CD4-positive, alpha-beta T cell (primary cell): ENCODE data around the gene BRINP3. TPM values are rescaled to one million over a fixed set of nuclear protein-coding genes. Genes with fewer than 3 reads are reported as not detected.

Experiments
- ATAC-seq: fragments of 200-7000 bp; cut with Tn5 transposase; one replicate; pipeline ENCODE4 v1.10.0; 2022; ENCODE audit warnings: mild to moderate bottlenecking; ENCODE audit not compliant: poor library complexity
- CTCF ChIA-PET: fragments of 350-600 bp; sonication (Branson Sonifier 250); formaldehyde crosslinking; loops from one replicate; lab custom pipeline; 2021; ENCODE audit warnings: antibody characterized with exemption, inconsistent platforms; lab: Charles Lee
- POLR2A ChIA-PET: fragments of 350-600 bp; sonication (Branson Sonifier 250); formaldehyde crosslinking; loops from one replicate; lab custom pipeline; 2021; ENCODE audit warnings: antibody characterized with exemption, inconsistent platforms; lab: Charles Lee
- DNase-seq, 14 experiments: peaks; one replicate each; pipeline ENCODE4 v3.0.0-alpha.2; 2013 to 2020; ENCODE audit warnings: mixed read lengths in 2 of 14
- H3K27ac ChIP-seq, 2 donors: one replicate each; pipeline versions ENCODE4 v1.5.1 to v1.7.0; 2013; ENCODE audit warnings: low read length in 2 of 2, low read depth in 1 of 2, mild to moderate bottlenecking in 1 of 2
- H3K27me3 ChIP-seq, 2 experiments: 1 replicate in 1 of 2; 2 replicates in 1 of 2; pipeline versions ENCODE4 v1.6.1 to v1.7.0; 2013; ENCODE audit warnings: low read length in 2 of 2, control low read depth in 1 of 2, mild to moderate bottlenecking in 1 of 2, moderate library complexity in 1 of 2; ENCODE audit not compliant: insufficient read depth in 2 of 2, control insufficient read depth in 1 of 2
- H3K36me3 ChIP-seq: one replicate; pipeline ENCODE4 v1.6.1; 2013; ENCODE audit warnings: low read length, control low read depth; ENCODE audit not compliant: insufficient read depth
- H3K4me1 ChIP-seq: one replicate; pipeline ENCODE4 v1.6.1; 2013; ENCODE audit warnings: low read length, control low read depth; ENCODE audit not compliant: insufficient read depth
- H3K4me3 ChIP-seq: one replicate; pipeline ENCODE4 v1.5.1; 2013; ENCODE audit warnings: mild to moderate bottlenecking, low read length, moderate library complexity
- H3K9me3 ChIP-seq, 2 experiments: 1 replicate in 1 of 2; 2 replicates in 1 of 2; pipeline versions ENCODE4 v1.6.1 to v1.7.0; 2013; ENCODE audit warnings: low read length in 2 of 2, mild to moderate bottlenecking in 2 of 2, control low read depth in 1 of 2, moderate library complexity in 1 of 2; ENCODE audit not compliant: control insufficient read depth in 1 of 2, insufficient read depth in 1 of 2
- H3K27ac Mint-ChIP-seq: one replicate; pipeline ENCODE4 v1.8.0; 2020; ENCODE audit warnings: mixed read lengths
- H3K27me3 Mint-ChIP-seq: one replicate; pipeline ENCODE4 v1.8.0; 2021; ENCODE audit warnings: mixed read lengths
- H3K36me3 Mint-ChIP-seq: one replicate; pipeline ENCODE4 v1.8.0; 2021; ENCODE audit warnings: low read depth, mixed read lengths
- H3K4me1 Mint-ChIP-seq: one replicate; pipeline ENCODE4 v1.8.0; 2021; ENCODE audit warnings: low read depth, mixed read lengths
- H3K4me3 Mint-ChIP-seq: one replicate; pipeline ENCODE4 v1.8.0; 2020; ENCODE audit warnings: mild to moderate bottlenecking, mixed read lengths
- H3K9me3 Mint-ChIP-seq: one replicate; pipeline ENCODE4 v1.8.0; 2020; ENCODE audit warnings: mixed read lengths
- CTCF ChIP-seq: fragments of 200-600 bp; IDR thresholded peaks from one replicate; pipeline ENCODE4 v1.8.0; 2022; ENCODE audit warnings: antibody characterized with exemption, mild to moderate bottlenecking
- intact Hi-C, 2 experiments: fragments of 100-400 bp; cut with DNase I in 1 of 2; cut with micrococcal nuclease in 1 of 2; formaldehyde crosslinking; loops; one replicate each; pipeline versions ENCODE4 v1.15.1 to v1.9.0; 2023 to 2025; cut with DNase I, micrococcal nuclease
- total RNA-seq, 174 experiments: library from RNA in 2 of 174; stranded (reverse) in 2 of 174; gene quantifications; one replicate each; pipeline ENCODE4 v1.2.3 and lab custom pipeline; 2021 to 2026

The BRINP3 gene
- total RNA-seq, 2 experiments from 2014 or later = not detected

GRCh38 chr1:190104961-190105360, 372.7 kb downstream of the BRINP3 start:
- H3K27me3 ChIP-seq = no peaks in the 10 kb centered on the region
- H3K36me3 ChIP-seq = no peaks in the 10 kb centered on the region
- intact Hi-C loops = no loop called here
- Mint-ChIP-seq H3K4me3 (no peak overlapping the region), H3K9me3 (peaks cover 5% of the 10 kb centered on the region), H3K27ac (no peak overlapping the region), H3K4me1 (no peaks in the 10 kb centered on the region), H3K36me3 (no peaks in the 10 kb centered on the region), H3K27me3 (no peaks in the 10 kb centered on the region)
- H3K4me1 ChIP-seq = no peaks in the 10 kb centered on the region
- H3K4me3 ChIP-seq = no peak overlapping the region
- ATAC-seq (no peak), DNase-seq (no peak)
- H3K9me3 ChIP-seq = no peaks in the 10 kb centered on the region
- H3K27ac ChIP-seq = no peak overlapping the region
- CTCF ChIA-PET = interaction anchor here (0.5 to 1.0 kb wide), 2 partner anchors 8 to 1018 kb away, joined by 3 read pairs; no protein-coding TSS in a partner anchor
- TF ChIP-seq CTCF = no peak
- POLR2A ChIA-PET = no interaction called here

- H3K36me3 ChIP-seq = no peaks in the 10 kb centered on the region
- no peaks in the 10 kb centered on the region for H3K4me1 ChIP-seq
- TF ChIP-seq CTCF = no peak
- DNase-seq = no peak
- ChIA-PET POLR2A (no interaction called here), CTCF (interaction anchor here (0.7 kb wide), 1 partner anchor 21 kb away, joined by 3 read pairs; no protein-coding TSS in a partner anchor)
- Mint-ChIP-seq H3K9me3 (peaks cover 3% of the 10 kb centered on the region), H3K36me3 (no peaks in the 10 kb centered on the region), H3K27me3 (no peaks in the 10 kb centered on the region), H3K4me1 (no peaks in the 10 kb centered on the region), H3K4me3 (no peak overlapping the region), H3K27ac (no peak overlapping the region)
- intact Hi-C loops = no loop called here
- H3K27ac ChIP-seq = no peak overlapping the region
- no peak overlapping the region for H3K4me3 ChIP-seq
- peaks cover 0 to 5% of the 10 kb centered on the region in 2 experiments for H3K9me3 ChIP-seq
- no peak for ATAC-seq
- H3K27me3 ChIP-seq = no peaks in the 10 kb centered on the region
These were observed 374.8 kb downstream of the BRINP3 start for GRCh38 chr1:190102757-190103326.

- DNase-seq = no peak
- TF ChIP-seq CTCF = no peak
- Mint-ChIP-seq H3K36me3 (no peaks in the 10 kb centered on the region), H3K9me3 (peaks cover 2% of the 10 kb centered on the region), H3K4me1 (no peaks in the 10 kb centered on the region), H3K4me3 (no peak overlapping the region), H3K27ac (no peak overlapping the region), H3K27me3 (no peaks in the 10 kb centered on the region)
- H3K4me1 ChIP-seq = no peaks in the 10 kb centered on the region
- no peaks in the 10 kb centered on the region for H3K27me3 ChIP-seq
- no peaks in the 10 kb centered on the region for H3K36me3 ChIP-seq
- intact Hi-C loops = no loop called here
- H3K9me3 ChIP-seq = peaks cover 0 to 5% of the 10 kb centered on the region in 2 experiments
- ATAC-seq = no peak
- CTCF ChIA-PET = no interaction called here
- POLR2A ChIA-PET = no interaction called here
- H3K4me3 ChIP-seq = no peak overlapping the region
- H3K27ac ChIP-seq = no peak overlapping the region
These were observed 375.9 kb downstream of the BRINP3 start for GRCh38 chr1:190101756-190102155.
